ENCODE results near the gene CCNE1.

Gene CCNE1

GRCh38 chr19:29811125-29812079 is at the start of gene CCNE1:
CCNE1 (plus strand) TSS chr19:29811991; CDS start chr19:29812556, 565 bp downstream.
- FAIRE-seq = no peak

DNA sequence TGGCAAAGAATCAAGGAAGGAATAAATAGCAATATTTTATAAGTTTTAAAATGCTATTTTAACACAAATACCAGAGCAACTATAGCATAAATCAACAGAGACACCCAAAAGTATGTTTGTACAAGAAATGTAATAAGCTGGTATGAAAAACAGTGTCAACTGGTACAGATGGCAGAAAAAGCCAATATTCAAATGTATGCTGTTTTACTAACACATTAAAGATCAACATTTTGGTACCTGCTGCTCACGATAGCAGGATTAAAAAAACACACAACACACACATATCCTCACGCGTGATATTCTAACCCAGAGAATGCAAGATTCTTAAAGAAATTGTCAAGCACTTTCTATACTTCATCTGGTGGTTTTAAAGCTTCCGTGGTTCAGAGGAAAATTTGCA is 48.6 kb upstream of the CCNE1 start:
- FAIRE-seq = no peak

- no peak for FAIRE-seq
Observed at GRCh38 chr19:29764361-29764760, 47.4 kb upstream of the CCNE1 start.

DNA sequence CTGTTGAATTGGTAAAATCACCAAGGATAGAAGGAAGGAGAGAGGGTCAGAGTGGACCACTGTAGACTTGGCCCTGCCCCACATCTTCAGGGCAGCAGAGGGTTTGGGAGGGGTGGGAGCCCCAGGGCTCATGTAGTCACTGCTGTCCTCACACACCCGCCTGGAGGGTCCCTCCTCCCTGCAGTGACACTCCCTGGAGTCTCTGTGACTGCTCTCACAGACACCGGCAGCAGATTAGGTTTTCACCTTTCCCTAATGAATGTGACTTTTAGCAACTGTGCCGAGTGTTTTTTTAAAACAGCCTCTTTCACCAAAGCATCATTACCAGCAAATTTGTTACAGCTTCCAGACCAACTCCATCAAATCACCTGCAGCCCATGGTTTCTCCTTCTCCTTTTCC is 45.7 kb upstream of the CCNE1 start:
- no peak for FAIRE-seq

GRCh38 chr19:29767039-29767735 is 44.6 kb upstream of the CCNE1 start:
- FAIRE-seq = no peak

GRCh38 chr19:29768166-29768565 is 43.6 kb upstream of the CCNE1 start:
- FAIRE-seq = no peak

- no peak for FAIRE-seq
Observed at GRCh38 chr19:29769997-29770396, 41.8 kb upstream of the CCNE1 start.

DNA sequence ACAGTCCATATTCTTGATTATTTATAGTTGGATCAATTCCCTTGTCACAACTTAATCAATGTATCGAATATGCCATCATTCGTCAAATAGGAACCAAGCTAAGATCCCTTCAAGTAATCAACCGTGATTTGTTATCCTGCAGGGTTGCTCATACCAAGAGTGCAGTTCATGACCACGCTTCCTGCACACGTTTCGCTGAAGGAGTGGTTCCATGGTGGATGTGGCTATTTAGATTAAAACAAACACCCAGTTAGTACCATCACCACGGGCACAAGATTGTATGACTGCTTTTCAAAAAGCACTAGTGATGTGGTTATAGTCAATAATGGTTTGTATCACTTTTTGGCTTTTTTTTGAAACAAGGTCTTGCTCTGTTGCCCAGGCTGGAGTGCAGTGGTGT is 41.1 kb upstream of the CCNE1 start:
- FAIRE-seq = no peak

- no peak for FAIRE-seq
Observed at GRCh38 chr19:29771708-29772414, 39.9 kb upstream of the CCNE1 start.

GRCh38 chr19:29772696-29773095 is 39.1 kb upstream of the CCNE1 start:
- FAIRE-seq = no peak

GRCh38 chr19:29773141-29773540 is 38.6 kb upstream of the CCNE1 start:
- FAIRE-seq = no peak

- no peak for FAIRE-seq
Observed at GRCh38 chr19:29774126-29774525, 37.7 kb upstream of the CCNE1 start.

GRCh38 chr19:29777781-29778309 is 33.9 kb upstream of the CCNE1 start:
- FAIRE-seq = no peak

DNA sequence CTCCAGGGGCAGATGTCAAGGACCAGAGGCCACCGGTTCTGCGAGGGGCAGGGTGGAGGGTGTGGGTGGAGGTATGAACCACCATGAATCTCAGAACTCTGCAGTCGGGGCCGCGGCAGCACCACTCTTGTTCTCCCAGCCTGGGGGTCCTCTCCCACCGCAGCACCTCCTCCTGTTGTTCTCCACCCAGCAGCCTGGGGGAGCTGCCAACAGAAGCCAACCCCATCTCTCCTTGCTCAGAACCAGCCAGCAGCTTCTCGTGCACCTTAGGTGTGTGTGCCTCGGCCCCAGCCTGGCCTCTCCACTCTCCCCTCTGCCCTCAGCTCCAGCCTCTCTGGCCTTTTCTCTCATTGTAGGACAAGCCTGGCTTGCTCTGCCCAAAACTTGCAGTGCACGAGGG is 31.9 kb upstream of the CCNE1 start:
- no peak for FAIRE-seq

GRCh38 chr19:29781386-29782259 is 30.2 kb upstream of the CCNE1 start:
- FAIRE-seq = no peak

DNA sequence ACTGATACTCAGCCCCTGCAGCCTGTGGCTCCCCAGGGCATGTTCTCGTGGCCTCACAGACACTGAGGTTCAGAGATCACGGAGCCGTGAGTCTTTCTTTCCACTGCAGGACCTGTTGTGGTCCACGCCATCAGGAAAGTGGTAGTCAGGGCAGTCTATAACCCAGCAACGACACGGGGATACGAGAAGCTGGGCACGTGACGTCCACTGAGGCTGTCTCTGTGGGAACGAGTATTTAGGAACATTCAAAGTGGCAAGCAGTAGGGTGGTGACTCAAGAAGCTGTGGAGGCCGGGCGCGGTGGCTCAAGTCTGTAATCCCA is 29.6 kb upstream of the CCNE1 start:
- FAIRE-seq = no peak

- FAIRE-seq = no peak
Observed at GRCh38 chr19:29783627-29784190, 28.1 kb upstream of the CCNE1 start.

GRCh38 chr19:29784598-29785223 is 27.1 kb upstream of the CCNE1 start:
- FAIRE-seq = no peak

- no peak for FAIRE-seq
Observed at GRCh38 chr19:29785360-29785759, 26.4 kb upstream of the CCNE1 start.

- FAIRE-seq = no peak
Observed at GRCh38 chr19:29785955-29786589, 25.7 kb upstream of the CCNE1 start.

- no peak for FAIRE-seq
Observed at GRCh38 chr19:29787281-29787680, 24.5 kb upstream of the CCNE1 start.

Measured in islet of Langerhans (tissue), 1 donor.